HG03520 (cell line): Measurements from ENCODE around the gene VRK2.
"Not testable (repeated sequence)": the region's sequence is repeated elsewhere in the genome, so short reads cannot be mapped to it uniquely, and the experiment has no call there.

ENCODE experiments used
- ATAC-seq: cut with Tn5 transposase; IDR thresholded peaks from one replicate; pipeline ENCODE4 v1.9.1; 2021; ENCODE audit warnings: mild to moderate bottlenecking, moderate library complexity; ENCODE audit not compliant: unreplicated experiment

The VRK2 gene

DNA sequence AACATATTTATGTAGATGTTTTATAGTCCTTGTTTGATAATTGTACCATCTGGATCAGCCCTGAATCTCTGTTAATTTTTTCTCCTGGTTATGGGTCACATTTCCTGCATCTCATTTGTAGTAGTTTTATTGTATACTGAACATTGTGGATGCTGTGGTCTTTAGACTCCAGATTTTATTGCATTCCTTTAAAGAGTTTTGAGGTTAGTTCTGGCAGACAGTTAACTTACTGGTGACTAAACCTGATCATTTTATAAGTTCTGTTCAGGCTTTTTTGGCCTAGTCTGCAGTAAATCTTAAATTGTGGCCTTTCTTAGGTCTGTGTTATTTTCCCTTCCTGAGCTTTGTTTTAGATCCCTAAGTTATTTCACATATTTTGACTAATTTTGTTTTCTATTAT, 110.2 kb downstream of the VRK2 start:
- no peak for ATAC-seq

DNA sequence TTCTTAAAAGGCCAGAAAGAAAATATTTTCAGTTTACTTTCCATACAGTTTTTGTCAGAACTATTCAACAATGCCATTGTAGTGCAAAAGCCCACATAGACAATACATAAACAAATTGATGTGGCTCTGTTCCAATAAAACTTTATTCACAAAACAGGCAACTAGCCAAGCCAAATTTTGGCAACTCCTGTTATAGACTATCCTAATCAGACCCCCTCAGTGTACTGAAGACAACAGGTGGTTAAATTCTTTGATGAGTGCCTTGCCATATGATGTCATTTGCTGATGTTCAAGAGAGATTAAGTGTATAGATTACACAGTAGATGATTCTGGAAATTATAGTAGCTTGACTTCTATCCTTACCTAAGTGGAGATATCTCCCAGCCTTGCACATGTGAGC, 111.1 kb downstream of the VRK2 start:
- no peak for ATAC-seq

DNA sequence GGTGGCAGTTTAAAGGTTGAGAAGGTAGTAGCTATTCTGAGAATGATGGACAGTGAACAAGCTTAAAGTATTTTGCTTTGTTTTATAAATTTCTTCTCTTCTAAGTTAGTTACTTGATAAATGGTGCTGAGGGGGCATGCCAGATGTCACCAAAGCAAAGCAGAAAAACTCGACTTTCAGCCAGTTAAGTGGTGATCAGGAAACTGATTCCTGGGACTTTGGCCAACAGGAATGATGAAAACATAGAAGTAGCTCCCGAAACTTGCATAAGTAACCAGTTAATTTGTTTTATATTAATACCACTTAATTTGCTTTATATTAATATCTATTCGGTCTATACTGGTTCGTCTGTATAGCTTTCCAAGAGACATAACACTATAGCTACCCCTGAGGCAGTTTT, 111.9 kb downstream of the VRK2 start:
- no peak for ATAC-seq

DNA sequence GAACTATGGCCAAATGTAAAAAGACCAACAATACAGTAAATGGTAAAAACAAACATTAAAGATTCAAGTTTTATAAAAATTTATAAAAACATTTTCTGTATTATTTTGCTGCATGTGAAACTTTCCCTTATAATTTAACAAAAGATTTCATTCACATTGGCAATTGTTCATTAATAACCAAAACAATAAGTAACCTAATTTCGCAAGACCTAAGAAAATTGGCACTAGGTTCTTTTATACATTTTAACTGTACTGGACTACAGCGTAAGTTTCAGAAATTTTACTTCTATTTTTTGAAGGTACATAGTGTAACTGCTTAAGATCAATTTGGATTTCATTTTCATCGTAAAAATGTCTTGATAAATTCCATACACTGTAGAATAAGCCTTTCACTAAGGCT, 117.3 kb downstream of the VRK2 start:
- ATAC-seq = no peak

DNA sequence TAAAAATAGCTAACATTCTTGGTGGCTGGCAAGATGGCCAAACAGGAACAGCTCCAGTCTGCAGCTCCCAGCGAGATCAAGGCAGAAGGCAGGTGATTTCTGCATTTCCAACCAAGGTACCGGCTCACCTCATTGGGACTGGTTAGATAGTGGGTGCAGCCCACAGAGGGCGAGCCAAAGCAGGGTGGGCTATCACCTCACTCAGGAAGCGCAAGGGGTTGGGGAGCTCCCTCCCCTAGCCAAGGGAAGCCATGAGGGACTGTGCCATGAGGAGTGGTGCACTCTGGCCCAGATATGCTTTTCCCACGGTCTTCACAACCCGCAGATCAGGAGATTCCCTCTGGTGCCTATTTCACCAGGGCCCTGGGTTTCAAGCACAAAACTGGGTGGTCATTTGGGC, 121.5 kb downstream of the VRK2 start:
- not testable (repeated sequence) for ATAC-seq

DNA sequence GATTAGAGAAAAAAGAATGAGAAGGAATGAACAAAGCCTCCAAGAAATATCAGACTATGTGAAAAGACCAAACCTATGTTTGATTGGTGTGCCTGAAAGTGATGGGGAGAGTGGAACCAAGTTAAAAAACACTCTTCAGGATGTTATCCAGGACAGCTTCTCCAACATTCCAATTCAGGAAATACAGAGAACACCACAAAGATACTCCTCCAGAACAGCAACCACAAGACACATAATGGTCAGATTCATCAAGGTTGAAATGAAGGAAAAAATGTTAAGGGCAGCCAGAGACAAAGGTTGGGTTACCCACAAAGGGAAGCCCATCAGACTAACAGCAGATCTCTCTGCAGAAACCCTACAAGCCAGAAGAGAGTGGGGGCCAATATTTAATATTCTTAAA, 123.2 kb downstream of the VRK2 start:
- not testable (repeated sequence) for ATAC-seq

DNA sequence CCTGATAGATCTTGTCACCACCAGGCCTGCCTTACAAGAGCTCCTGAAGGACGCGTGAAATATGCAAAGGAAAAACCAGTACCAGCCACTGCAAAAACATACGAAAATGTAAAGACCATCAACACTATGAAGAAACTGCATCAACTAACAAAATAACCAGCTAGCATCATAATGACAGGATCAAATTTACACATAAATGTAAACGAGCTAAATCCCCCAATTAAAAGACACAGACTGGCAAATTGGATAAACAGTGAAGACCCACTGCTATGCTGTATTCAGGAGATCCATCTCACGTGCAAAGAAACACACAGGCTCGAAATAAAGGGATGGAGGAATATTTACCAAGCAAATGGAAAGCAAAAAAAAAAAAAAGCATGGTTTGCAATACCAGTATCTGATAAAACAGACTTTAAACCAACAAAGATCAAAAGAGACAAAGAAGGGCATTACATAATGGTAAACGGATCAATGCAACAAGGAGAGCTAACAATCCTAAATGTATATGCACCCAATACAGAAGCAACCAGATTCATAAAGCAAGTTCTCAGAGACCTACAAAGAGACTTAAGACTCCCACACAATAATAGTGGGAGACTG, 123.8 kb downstream of the VRK2 start:
- not testable (repeated sequence) for ATAC-seq

DNA sequence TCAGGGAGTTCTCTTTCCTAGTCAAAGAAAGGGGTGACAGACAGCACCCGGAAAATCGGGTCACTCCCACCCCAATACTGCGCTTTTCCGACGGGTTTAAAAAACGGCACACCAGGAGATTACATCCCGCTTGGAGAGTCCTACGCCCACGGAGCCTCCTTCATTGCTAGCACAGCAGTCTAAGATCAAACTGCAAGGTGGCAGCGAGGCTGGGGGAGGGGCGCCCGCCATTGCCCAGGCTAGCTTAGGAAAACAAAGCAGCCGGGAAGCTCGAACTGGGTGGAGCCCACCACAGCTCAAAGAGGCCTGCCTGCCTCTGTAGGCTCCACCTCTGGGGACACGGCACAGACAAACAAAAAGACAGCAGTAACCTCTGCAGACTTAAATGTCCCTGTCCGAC, 125.2 kb downstream of the VRK2 start:
- not testable (repeated sequence) for ATAC-seq

DNA sequence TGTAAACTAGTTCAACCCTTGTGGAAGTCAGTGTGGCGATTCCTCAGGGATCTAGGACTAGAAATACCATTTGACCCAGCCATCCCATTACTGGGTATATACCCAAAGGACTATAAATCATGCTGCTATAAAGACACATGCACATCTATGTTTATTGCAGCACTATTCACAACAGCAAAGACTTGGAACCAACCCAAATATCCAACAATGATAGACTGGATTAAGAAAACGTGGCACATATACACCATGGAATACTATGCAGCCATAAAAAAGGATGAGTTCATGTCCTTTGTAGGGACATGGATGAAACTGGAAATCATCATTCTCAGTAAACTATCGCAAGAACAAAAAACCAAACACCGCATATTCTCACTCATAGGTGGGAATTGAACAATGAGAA, 130.6 kb downstream of the VRK2 start:
- not testable (repeated sequence) for ATAC-seq

DNA sequence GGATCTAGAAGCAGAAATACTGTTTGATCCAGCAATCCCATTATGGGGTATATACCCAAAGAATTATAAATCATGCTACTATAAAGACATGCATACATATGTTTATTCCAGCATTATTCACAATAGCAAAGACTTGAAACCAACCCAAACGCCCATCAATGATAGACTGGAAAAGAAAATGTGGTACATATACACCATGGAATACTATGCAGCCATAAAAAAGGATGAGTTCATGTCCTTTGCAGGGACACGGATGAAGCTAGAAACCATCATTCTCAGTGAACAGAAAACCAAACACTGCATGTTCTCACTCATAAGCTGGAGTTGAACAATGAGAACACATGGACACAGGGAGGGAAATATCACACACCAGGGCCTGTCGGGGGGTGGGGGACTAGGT, 133.6 kb downstream of the VRK2 start:
- not testable (repeated sequence) for ATAC-seq

DNA sequence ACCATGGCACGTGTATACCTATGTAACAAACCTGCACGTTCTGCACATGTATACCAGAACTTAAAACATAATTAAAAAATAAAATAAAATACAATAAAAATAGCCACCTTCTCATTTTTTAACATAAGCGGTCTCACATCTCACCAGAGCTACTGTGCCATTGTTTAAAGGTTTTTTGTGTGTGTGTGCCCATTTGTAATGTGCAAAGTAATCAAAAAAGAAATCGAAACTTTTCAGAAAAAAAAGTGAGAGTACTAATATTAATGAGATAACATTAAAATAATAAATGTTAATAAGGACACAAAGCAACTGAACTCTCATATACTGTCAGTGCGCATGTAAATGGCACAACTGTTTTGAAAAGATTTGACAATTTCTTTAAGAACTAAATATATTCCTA, 134.0 kb downstream of the VRK2 start:
- ATAC-seq = no peak

DNA sequence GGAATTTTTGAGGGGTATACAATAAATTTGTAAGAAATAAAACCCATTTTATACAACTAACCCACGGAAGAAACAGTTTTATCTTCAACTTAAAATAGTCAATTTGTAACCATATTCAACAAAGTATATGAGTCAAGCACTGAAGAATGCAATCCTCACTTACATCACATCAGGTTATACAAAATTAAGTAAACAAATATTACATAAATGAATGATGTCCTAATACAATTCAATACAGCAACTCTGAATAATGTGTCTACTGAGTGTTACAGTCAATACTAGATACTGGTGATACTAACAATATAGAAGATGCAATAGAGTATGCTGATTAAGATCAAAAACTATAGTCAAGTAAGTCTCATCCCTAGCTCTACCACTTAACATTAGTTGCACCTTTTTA, 135.9 kb downstream of the VRK2 start:
- no peak for ATAC-seq

DNA sequence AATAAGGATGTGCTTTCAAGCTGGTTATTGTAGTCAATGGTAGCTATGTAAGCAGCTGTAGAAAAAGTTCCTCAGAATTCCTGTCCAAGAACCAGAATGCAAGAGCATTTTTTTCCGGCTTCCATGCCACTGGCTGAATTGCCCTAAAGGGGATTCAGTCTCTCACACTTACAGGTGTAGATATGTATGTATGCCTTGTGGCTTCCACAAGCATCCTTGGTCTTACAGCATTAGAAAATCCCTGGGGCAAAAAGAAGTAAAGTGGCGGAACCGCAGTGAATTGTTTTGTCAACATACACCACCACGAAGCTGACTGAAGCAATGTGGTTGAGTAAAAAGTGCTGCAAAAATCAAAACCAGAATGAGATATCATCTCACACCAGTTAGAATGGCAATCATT, 139.9 kb downstream of the VRK2 start:
- ATAC-seq = no peak

DNA sequence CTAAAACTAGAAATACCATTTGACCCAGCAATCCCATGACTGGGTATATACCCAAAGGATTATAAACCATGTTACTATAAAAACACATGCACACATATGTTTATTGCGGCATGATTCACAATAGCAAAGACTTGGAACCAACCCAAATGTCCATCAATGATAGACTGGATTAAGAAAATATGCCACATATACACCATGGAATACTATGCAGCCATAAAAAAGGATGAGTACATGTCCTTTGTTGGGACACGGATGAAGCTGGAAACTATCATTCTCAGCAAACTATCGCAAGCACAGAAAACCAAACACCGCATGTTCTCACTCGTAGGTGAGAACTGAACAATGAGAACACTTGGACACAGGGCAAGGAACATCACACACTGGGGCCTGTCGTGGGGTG, 140.4 kb downstream of the VRK2 start:
- not testable (repeated sequence) for ATAC-seq

DNA sequence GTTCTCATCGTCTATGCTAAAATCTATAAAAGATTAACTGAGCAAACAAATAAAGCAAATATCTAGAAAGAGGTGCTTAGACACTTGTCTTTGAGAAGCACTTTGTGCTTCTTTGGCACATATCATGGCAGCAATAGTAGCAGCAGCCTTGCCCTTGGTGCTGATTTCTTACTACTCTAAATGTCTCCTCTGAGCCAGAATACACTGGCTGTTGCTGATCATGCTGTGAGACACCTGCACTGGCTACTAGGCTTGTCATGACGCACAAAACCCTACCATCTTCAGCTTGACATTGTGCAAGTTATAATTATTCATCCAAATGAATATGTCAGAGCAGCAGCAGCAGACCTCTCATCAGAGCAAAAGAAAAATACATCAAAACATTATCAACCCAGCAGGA, 147.9 kb downstream of the VRK2 start:
- no peak for ATAC-seq

DNA sequence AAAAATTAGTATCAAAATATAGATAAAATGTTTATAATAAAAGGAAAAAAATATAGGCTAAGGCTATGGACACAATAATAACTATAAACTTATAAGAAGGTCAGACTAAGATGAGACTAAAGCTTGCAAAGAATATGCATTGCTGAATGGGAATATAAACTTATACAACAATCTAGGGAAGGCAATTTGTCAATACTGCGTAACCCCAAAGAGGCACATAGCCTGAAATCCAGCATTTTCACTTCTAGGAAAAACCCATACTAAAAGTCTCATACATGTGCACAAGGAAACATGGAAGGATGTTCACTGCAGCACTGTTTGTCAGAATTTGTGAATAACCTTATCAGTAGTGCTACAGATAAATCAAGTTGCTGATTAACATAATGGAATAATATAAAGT, 149.1 kb downstream of the VRK2 start:
- no peak for ATAC-seq

DNA sequence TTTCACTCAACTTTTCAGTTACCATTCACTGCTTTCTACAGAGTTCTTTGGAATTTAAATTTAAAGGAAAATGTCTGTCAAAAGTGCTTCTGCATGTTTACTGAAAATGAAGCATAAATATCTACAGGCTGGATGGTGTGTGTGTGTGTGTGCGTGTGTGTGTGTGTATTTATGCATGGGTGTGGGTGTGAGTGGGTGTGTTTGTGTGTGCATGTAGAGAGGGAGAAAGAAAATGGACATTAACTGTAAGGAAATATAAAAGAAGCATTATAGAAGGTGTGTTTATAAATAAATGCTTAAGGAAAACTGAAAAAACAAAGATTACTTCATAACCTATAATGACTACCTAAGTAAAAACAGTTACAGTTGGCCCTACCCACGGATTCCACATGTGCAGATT, 151.3 kb downstream of the VRK2 start:
- no peak for ATAC-seq

DNA sequence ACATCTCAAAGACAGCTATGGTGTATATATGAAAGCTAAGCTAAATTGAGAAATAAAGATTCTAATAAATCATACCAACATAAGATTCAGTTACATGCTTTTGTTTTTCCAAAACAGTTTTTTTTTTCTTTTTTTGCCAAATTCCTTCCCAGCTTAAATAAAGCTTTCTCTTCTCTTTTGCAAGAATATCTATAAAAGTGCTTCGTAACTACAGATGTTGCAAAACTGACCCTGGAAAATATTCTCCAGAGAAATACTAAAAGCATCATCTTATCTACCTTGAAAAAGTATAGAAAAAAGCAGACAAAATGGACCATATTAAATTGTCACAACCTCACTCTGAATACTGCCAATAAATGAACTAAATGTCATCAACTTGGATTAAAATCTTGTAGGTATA, 155.8 kb downstream of the VRK2 start:
- no peak for ATAC-seq

DNA sequence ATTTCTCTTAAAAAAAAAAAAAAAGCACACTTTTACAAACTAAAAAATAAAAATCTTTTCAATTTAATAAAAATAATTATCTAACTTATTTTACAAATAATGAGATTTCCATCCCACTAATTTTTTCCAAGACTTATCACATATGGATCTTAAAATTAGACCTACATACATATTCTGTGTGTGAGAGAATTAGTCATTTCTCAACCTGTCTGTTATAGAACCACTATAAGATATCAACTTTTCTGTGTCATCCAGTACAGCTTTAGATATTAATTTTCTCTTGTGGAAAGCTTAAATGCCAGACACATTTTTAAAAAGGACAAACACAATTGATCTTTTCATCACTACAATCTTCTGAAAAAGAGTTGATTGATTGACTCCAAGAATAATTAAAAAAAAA, 156.4 kb downstream of the VRK2 start:
- no peak for ATAC-seq

DNA sequence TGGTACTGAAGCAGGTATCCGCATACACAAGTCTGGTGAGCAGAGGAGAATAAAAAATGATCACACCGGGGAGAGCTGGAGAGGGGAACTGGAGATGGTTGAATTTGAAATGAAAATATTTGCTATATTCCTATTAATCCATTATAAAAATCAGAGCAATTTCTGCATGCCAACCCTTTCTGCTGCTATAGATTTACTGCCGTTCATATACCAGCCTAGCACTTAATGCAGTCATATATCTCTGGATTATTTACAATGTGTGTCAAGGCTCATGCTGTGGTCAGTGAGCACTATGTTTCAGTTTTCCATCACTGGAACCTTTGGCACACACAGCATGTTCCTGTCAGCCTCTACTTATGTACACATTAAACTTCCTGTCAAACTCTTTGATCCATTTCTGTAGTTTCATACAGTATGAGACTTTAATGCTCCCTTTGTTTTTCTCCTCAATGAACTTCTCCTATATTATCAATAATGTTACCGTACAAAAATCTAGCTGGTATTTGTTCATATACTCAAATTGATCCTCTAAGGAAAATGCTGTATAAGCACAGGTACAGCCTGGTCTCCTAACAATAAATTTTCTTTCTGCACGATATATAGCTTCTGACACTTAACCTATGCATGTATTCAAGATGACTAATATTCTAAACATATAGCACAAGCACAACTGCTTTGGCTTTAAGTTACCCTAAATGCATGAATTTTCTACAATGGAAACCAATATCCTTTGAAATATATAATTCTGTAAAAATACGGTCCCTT, 157.8 kb downstream of the VRK2 start:
- no peak for ATAC-seq

DNA sequence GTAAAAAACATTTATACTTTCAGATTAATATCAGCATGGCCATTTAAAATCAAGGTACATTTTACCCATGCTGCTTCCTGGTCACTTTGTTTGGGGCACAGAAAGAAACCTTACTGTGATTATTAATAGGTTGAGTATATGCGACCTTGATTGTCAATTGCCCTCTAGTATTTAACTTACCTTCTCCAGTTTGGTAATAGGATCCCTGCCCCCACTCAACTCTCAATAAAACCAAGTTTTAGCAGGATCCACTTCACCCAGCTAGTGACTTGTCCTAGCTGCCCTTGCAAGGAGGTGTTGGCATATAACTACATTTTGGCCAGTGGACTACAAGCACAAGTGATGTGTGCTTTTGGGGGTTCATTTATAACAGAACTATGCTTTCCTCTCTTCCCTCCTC, 160.2 kb downstream of the VRK2 start:
- no peak for ATAC-seq

DNA sequence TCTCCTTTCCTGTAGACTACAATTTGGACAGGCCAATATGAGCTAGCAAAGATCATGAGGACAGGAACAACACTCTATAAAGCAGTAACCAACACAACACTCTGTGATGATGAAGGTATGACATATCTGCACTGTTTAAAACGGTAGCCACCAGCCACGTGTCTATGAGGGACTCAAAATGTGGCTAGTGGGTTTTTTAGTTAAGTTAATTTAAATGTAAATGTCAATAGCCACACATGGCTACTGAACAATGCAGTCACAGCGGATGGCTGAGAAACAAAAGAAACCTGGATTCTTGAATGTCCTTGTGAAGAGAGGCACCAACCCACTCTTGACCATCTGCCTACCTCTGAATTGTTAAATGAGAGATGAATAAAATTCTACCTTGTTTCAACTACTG, 160.6 kb downstream of the VRK2 start:
- no peak for ATAC-seq
